ENCODE measurements around the gene MSMO1. TPM values are rescaled to one million over a fixed set of nuclear protein-coding genes. Genes with fewer than 3 reads are reported as not detected.
A peak's percentile ranks its signal among the peaks of the same experiment; 100 is the strongest.

Gene MSMO1
- total and polyA plus RNA-seq, 11 donors: 6.0 to 28.4 (median 13.2) TPM

- intact Hi-C loops (cut with DNase I): loop anchor here in 6 of 10 donors (5.0 kb wide), 1 partner anchor 83 kb away; no protein-coding TSS in a partner anchor
- H3K9me3 ChIP-seq: peaks cover 0 to 15% (median 2%) of the 10 kb centered on the region in 12 donors
- peak within 1 kb of the TSS; percentile 39 to 71 (median 59) for H3K4me3 ChIP-seq
- TF ChIP-seq CTCF (IDR thresholded peaks at IDR 0.05): peak in 9 of 12 donors; percentile 11 to 67 (median 47)
- peak in 1 of 2 donors; percentile 35 for TF ChIP-seq POLR2A (IDR thresholded peaks at IDR 0.05)
- ATAC-seq (peak; percentile 86 to 99 (median 98)), DNase-seq (peak; percentile 67 to 87 (median 80))
- no peaks in the 10 kb centered on the region for H3K36me3 ChIP-seq
- peak within 1 kb of the TSS; percentile 17 to 80 (median 64) for H3K27ac ChIP-seq
- peaks cover 0 to 44% (median 4%) of the 10 kb centered on the region in 9 donors for H3K27me3 ChIP-seq
- 0 to 2% (median 1%) methylated on average over 15 to 82 of the region's 82 CpGs for WGBS, 4 donors
- H3K4me1 ChIP-seq: peaks cover 0 to 17% (median 1%) of the 10 kb centered on the region in 12 donors
Measured at GRCh38 chr4:165378745-165379677, 51.5 kb downstream of the MSMO1 start, which contains the start of gene CPE. Gene CPE (plus strand): TSS chr4:165379008. CDS start chr4:165379222, 214 bp downstream.

- Histone ChIP-seq H3K27ac (peak overlapping the region; percentile 17 to 80 (median 64)), H3K4me3 (peak overlapping the region; percentile 39 to 71 (median 59)), H3K9me3 (peaks cover 0 to 9% (median under 1%) of the 10 kb centered on the region in 12 donors), H3K27me3 (peaks cover 0 to 44% (median 4%) of the 10 kb centered on the region in 9 donors), H3K4me1 (peaks cover 0 to 21% (median 2%) of the 10 kb centered on the region in 12 donors), H3K36me3 (no peaks in the 10 kb centered on the region)
- TF ChIP-seq CTCF (IDR thresholded peaks at IDR 0.05) (no peak), POLR2A (IDR thresholded peaks at IDR 0.05) (no peak)
- DNase-seq: peak in 2 of 5 donors; percentile 24 to 28
- intact Hi-C loops (cut with DNase I): loop anchor here in 6 of 10 donors (5.0 kb wide), 1 partner anchor 83 kb away; no protein-coding TSS in a partner anchor
- 46 to 54% (median 49%) methylated on average over 10 to 11 of the region's 11 CpGs for WGBS, 4 donors
- peak in 1 of 4 donors; percentile 29 for ATAC-seq
Measured at GRCh38 chr4:165379678-165380064, 52.2 kb downstream of the MSMO1 start.

GRCh38 chr4:165380805-165381204 lies 53.3 kb downstream of the MSMO1 start:
- peak overlapping the region in 6 of 12 donors; percentile 53 to 71 (median 62) for H3K4me3 ChIP-seq

More at GRCh38 chr4:165380805-165381204, 53.3 kb downstream of the MSMO1 start:
- TF ChIP-seq POLR2A (IDR thresholded peaks at IDR 0.05) (no peak), CTCF (IDR thresholded peaks at IDR 0.05) (no peak)
- H3K4me1 ChIP-seq: peaks cover 0 to 27% (median 2%) of the 10 kb centered on the region in 12 donors
- no peak for ATAC-seq
- peaks cover 0 to 44% (median 4%) of the 10 kb centered on the region in 9 donors for H3K27me3 ChIP-seq
- no peaks in the 10 kb centered on the region for H3K36me3 ChIP-seq
- H3K9me3 ChIP-seq: no peaks in the 10 kb centered on the region
- no peak for DNase-seq
- peak overlapping the region in 1 of 12 donors; percentile 10 for H3K27ac ChIP-seq
- intact Hi-C loops (cut with DNase I): no loop called here
- WGBS, 4 donors: 68 to 75% (median 71%) methylated on average over 1 of the region's 1 CpG

Measured in heart left ventricle (tissue), 16 donors.